Measurements from ENCODE around the gene MACO1.
"Not testable (repeated sequence)": the region's sequence is repeated elsewhere in the genome, so short reads cannot be mapped to it uniquely, and the experiment has no call there.

The MACO1 gene

GRCh38 chr1:25402947-25403803 lies 27.5 kb upstream of the MACO1 start:
- intact Hi-C loops (cut with DNase I; ENCODE audit: low total_unique reads) = loop anchor here (5.0 kb wide), 2 partner anchors 119 to 414 kb away; partner anchors contain the start of gene MTFR1L
- not testable (repeated sequence) for H3K9me3 ChIP-seq, H3K27me3 ChIP-seq, H3K4me1 ChIP-seq, DNase-seq, H3K27ac ChIP-seq, H3K4me3 ChIP-seq, H3K36me3 ChIP-seq
- peak in 1 of 2 experiments; percentile 42 for TF ChIP-seq CTCF (IDR thresholded peaks at IDR 0.05)

DNA sequence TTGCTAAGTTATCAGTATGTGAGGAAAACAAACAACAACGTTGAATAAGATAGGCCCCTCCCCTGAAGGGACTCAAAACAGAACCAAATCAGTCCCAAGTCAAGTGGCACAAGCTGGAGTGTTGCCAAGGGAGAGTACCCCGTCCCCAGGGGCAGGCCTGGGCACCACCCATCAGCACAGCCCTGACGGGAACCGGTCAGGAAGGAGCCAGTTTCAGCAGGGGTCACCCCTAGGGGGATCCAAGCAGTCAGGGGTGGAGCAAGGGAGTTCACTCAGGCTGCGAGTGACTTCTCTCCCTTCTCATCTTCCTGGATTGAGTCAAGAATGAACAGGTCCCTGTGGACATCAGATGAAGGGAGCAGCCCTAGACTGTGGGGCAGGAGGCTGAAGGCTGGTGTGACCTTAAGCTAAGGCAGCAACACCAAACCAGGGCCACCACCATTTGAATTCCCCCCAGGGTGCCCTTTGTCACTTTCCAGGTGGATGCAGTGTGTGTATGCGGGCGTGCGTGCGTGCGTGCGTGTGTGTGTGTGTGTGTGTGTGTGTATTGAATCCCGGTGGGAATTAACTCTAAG lies 24.9 kb upstream of the MACO1 start:
- DNase-seq; H3K36me3 ChIP-seq; H3K4me1 ChIP-seq; H3K27ac ChIP-seq; H3K9me3 ChIP-seq; intact Hi-C loops (cut with DNase I; ENCODE audit: low total_unique reads); H3K27me3 ChIP-seq; H3K4me3 ChIP-seq: not testable (repeated sequence)

DNA sequence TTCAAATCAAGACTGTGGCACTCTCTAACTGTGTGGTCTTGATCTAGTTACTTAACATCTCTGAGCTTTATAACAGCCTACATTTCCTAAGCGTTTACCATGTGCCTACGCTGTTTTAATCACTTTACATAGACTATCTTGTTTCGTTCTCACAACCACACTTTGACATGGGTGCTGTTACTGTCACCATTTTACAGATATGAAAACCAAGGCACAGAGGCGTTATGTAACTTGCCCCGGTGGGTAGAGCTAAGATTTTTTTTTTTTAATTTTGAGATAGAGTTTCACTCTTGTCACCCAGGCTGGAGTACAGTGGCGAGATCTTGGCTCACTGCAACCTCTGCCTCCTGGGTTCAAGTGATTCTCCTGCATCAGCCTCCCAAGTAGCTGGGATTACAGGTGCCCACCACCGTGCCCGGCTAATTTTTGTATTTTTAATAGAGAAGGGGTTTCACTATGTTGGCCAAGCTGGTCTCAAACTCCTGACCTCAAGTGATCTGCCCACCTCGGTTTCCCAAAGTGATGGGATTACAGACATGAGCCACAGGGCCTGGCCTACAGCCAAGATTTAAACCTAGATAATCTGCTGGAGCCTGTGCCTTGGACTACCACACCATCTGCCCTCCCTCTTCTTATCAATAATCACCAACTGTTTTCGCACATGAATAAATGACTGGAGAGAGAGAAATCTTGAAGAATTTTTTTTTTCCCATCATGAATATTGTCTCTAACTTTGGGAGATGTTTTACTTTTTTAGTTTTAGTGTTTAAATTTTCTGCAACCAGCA lies 20.9 kb upstream of the MACO1 start:
- intact Hi-C loops (cut with DNase I; ENCODE audit: low total_unique reads); H3K27me3 ChIP-seq; DNase-seq; H3K27ac ChIP-seq; H3K9me3 ChIP-seq; H3K4me1 ChIP-seq; H3K36me3 ChIP-seq; H3K4me3 ChIP-seq: not testable (repeated sequence)

DNA sequence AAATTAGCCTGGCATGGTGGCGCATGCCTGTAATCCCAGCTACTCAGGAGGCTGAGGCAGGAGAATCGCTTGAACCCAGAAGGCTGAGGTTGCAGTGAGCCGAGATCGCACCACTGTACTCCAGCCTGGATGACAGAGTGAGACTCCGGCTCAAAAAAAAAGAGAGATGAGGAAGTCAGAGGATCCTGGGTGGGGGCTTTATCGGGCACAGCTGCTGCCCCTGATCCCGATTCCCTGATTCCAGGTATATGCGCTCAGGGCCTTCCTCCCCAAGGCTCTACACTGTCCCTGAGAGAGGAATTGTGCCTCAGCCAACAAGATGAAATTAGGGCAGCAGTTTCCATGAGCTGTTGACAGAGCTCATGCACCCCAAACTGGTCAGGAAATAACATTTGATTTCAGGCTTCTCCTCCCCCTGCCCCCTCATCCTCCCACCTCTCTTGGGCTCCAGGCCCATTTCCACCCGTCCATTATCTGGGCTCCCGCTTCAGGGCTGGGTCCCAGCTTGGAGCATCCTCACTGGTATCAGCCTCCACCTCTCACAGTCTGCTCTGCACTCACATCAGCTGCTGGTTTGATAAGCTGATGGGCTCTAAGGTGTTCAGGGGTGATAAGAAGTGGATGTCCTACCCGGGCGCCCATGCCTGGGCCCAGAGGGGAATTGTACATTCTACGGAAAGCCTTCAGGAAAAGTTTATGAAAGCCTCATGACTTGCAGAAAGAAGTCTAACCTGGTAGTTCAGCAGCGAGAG lies 17.6 kb upstream of the MACO1 start:
- H3K27me3 ChIP-seq; H3K36me3 ChIP-seq; H3K9me3 ChIP-seq; H3K27ac ChIP-seq; H3K4me1 ChIP-seq; DNase-seq; intact Hi-C loops (cut with DNase I; ENCODE audit: low total_unique reads); H3K4me3 ChIP-seq: not testable (repeated sequence)

GRCh38 chr1:25414157-25414556 lies 16.5 kb upstream of the MACO1 start:
- H3K4me3 ChIP-seq; H3K27me3 ChIP-seq; H3K27ac ChIP-seq; H3K9me3 ChIP-seq; H3K4me1 ChIP-seq; H3K36me3 ChIP-seq; intact Hi-C loops (cut with DNase I; ENCODE audit: low total_unique reads); DNase-seq: not testable (repeated sequence)

GRCh38 chr1:25414578-25414977 lies 16.1 kb upstream of the MACO1 start:
- H3K4me3 ChIP-seq; H3K27ac ChIP-seq; DNase-seq; intact Hi-C loops (cut with DNase I; ENCODE audit: low total_unique reads); H3K27me3 ChIP-seq; H3K4me1 ChIP-seq; H3K9me3 ChIP-seq; H3K36me3 ChIP-seq: not testable (repeated sequence)

DNA sequence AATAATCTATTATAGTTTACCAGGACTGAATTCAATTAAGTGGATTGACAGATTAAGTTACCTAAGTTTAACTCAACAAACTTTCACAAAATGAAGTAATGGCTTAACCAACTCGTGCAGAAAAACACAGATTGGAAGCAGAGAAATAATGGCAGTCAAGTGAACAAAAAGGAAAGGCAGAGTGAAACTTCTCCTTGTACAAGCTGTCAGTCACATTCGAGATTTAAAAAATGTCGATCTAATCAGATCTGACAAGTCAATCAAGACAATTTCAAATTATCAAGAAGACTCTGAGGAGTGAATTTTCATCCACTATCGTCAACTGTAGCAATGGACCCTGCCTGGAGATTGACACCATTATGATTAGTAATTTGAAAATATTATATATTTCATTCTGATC lies 13.4 kb upstream of the MACO1 start:
- H3K27ac ChIP-seq; intact Hi-C loops (cut with DNase I; ENCODE audit: low total_unique reads); DNase-seq; H3K27me3 ChIP-seq; H3K4me3 ChIP-seq; H3K36me3 ChIP-seq; H3K4me1 ChIP-seq; H3K9me3 ChIP-seq: not testable (repeated sequence)

DNA sequence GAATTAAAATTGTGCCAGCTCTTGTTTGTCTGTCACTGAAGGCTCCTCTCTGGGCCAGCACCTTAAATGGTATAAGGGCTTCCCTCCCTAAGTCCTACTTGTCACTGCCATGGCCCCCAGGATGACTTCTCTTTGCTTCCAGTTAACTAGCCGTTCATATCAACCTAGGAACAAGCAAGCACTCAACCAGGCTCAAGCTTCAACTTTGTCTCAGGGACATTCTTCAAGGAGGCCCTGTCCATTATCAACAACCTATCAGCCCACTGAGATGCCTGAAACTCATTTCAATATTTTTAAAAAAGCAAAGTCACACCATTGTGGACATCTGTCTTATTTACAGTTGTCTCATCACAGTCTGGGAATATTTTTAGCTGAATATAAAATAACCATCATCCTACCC lies 11.4 kb upstream of the MACO1 start:
- H3K27ac ChIP-seq; DNase-seq; H3K27me3 ChIP-seq; H3K9me3 ChIP-seq; intact Hi-C loops (cut with DNase I; ENCODE audit: low total_unique reads); H3K4me1 ChIP-seq; H3K4me3 ChIP-seq; H3K36me3 ChIP-seq: not testable (repeated sequence)

DNA sequence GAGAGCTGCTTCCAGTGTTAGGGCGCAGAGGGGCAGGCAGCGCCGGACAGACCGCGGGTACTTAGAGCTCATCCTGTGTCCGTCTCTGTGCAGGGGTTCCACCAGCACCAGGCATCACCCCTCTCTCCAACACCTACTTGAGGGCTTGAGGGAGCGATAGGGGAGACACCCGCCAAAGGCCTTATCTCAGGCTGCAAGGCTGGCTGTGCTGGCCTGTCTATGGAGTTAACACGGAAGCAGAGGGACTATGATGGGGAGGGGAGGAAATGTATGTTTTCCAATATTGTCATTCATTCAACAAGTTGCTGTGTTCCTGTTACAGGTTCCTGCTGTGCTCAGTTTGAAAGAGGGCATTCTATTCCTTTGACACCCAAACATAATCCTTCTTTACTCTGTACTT lies 10.0 kb upstream of the MACO1 start, which contains the start of gene RHCE:
TSS of gene RHCE (minus strand) at position 111 of the 400 bp plus-strand sequence. CDS start at position 72, 39 bp downstream.
- H3K9me3 ChIP-seq; H3K27ac ChIP-seq; intact Hi-C loops (cut with DNase I; ENCODE audit: low total_unique reads); DNase-seq; H3K27me3 ChIP-seq; H3K36me3 ChIP-seq; H3K4me3 ChIP-seq; H3K4me1 ChIP-seq: not testable (repeated sequence)

DNA sequence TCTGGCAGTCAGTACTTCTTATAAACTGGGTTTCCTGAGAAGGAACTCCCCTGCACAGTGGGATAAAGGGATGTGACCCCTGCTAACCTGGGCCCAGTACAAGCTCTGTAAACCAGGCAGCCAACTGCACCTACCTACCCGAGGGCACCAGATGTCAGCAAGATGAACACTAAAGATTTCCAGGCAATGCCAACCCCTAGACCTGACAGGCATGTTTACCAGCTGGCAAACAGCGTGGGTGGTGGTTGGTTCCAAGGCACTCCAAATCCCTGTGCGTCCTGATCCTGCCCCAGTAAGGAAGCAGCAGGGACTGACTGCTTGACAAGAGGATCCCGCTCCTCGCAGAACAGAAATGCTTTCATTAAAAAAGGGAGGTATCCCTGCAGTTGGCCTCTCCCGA lies 7.5 kb upstream of the MACO1 start:
- H3K9me3 ChIP-seq; H3K4me3 ChIP-seq; intact Hi-C loops (cut with DNase I; ENCODE audit: low total_unique reads); H3K4me1 ChIP-seq; H3K36me3 ChIP-seq; H3K27me3 ChIP-seq; DNase-seq; H3K27ac ChIP-seq: not testable (repeated sequence)

Measured in tibial artery (tissue), 4 donors.